IMR-90 (cell line): Measurements from ENCODE around the gene TMEM35A.

Experiments
- BHLHE40 ChIP-seq: fragments of 150-350 bp; IDR thresholded peaks from 2 replicates; pipeline ENCODE4 v1.6.1; 2016; ENCODE audit warnings: mild to moderate bottlenecking, low read depth, low read length
- CEBPB ChIP-seq: IDR thresholded peaks from 2 replicates; pipeline ENCODE4 v1.6.1; 2012; ENCODE audit warnings: low read depth, low read length, improper control_type of control experiment
- CHD1 ChIP-seq: IDR thresholded peaks from 2 replicates; pipeline ENCODE4 v1.6.1; 2012; ENCODE audit warnings: low read depth, low read length, improper control_type of control experiment
- CTCF ChIP-seq: conservative IDR thresholded peaks from 2 replicates; pipeline ENCODE4 v1.5.1; 2012; ENCODE audit warnings: mild to moderate bottlenecking, low read depth, low read length, improper control_type of control experiment
- FOS ChIP-seq: fragments of 150-350 bp; IDR thresholded peaks from 2 replicates; pipeline ENCODE4 v1.6.1; 2016; ENCODE audit warnings: low read depth, low read length
- MAZ ChIP-seq: IDR thresholded peaks from 2 replicates; pipeline ENCODE4 v1.6.1; 2012; ENCODE audit warnings: low read depth, mild to moderate bottlenecking, low read length, improper control_type of control experiment, moderate library complexity, borderline replicate concordance
- MXI1 ChIP-seq: IDR thresholded peaks from 2 replicates; pipeline ENCODE4 v1.6.1; 2012; ENCODE audit warnings: low read depth, mild to moderate bottlenecking, low read length, moderate library complexity, borderline replicate concordance
- POLR2A ChIP-seq: IDR thresholded peaks from 2 replicates; pipeline ENCODE4 v1.6.1; 2012; ENCODE audit warnings: mild to moderate bottlenecking, low read depth, low read length
- RAD21 ChIP-seq: IDR thresholded peaks from 2 replicates; pipeline ENCODE4 v1.6.1; 2012; ENCODE audit warnings: low read length, improper control_type of control experiment
- RFX5 ChIP-seq: IDR thresholded peaks from 2 replicates; pipeline ENCODE4 v1.8.0; 2012; ENCODE audit warnings: low read depth, mild to moderate bottlenecking, low read length, moderate library complexity
- SMC3 ChIP-seq: fragments of 150-350 bp; IDR thresholded peaks from 2 replicates; pipeline ENCODE4 v1.6.1; 2016; ENCODE audit warnings: low read depth, mild to moderate bottlenecking, antibody characterized with exemption, low read length, moderate library complexity
- TF ChIP-seq, protein P1 (sequence below): fragments of 150-350 bp; IDR thresholded peaks from 2 replicates; pipeline ENCODE4 v1.6.1; 2017; ENCODE audit warnings: mild to moderate bottlenecking, antibody characterized with exemption, low read length, low read depth
- TF ChIP-seq, protein P2 (sequence below): fragments of 150-350 bp; IDR thresholded peaks from 2 replicates; pipeline ENCODE4 v1.6.1; 2016; ENCODE audit warnings: low read depth, mild to moderate bottlenecking, low read length, moderate library complexity, borderline replicate concordance

GRCh38 chrX:101080326-101081124 lies 1.8 kb downstream of the TMEM35A start:
- TF ChIP-seq POLR2A (no peak), CTCF (no peak), RAD21 (no peak), BHLHE40 (no peak), SMC3 (no peak), FOS (no peak), RFX5 (no peak), CEBPB (no peak), MAZ (no peak), MXI1 (no peak), CHD1 (no peak)
- TF ChIP-seq, protein P1, sequence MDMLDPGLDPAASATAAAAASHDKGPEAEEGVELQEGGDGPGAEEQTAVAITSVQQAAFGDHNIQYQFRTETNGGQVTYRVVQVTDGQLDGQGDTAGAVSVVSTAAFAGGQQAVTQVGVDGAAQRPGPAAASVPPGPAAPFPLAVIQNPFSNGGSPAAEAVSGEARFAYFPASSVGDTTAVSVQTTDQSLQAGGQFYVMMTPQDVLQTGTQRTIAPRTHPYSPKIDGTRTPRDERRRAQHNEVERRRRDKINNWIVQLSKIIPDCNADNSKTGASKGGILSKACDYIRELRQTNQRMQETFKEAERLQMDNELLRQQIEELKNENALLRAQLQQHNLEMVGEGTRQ: no peak
- TF ChIP-seq, protein P2, sequence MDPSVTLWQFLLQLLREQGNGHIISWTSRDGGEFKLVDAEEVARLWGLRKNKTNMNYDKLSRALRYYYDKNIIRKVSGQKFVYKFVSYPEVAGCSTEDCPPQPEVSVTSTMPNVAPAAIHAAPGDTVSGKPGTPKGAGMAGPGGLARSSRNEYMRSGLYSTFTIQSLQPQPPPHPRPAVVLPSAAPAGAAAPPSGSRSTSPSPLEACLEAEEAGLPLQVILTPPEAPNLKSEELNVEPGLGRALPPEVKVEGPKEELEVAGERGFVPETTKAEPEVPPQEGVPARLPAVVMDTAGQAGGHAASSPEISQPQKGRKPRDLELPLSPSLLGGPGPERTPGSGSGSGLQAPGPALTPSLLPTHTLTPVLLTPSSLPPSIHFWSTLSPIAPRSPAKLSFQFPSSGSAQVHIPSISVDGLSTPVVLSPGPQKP: no peak
